K562 (cell line): ENCODE results near the gene GCSH. TPM values are rescaled to one million over a fixed set of nuclear protein-coding genes. Genes with fewer than 3 reads are reported as not detected.
A peak's percentile ranks its signal among the peaks of the same experiment; 100 is the strongest.

ENCODE experiments used
- ARHGAP35 ChIP-seq: fragments of 450-650 bp; IDR thresholded peaks from 2 replicates; pipeline ENCODE4 v1.6.1; 2018; ENCODE audit not compliant: partially characterized antibody
- DACH1 ChIP-seq: fragments of 450-650 bp; IDR thresholded peaks from 2 replicates; pipeline ENCODE4 v1.6.1; 2018; ENCODE audit not compliant: partially characterized antibody
- EGR1 ChIP-seq: fragments of 450-650 bp; conservative IDR thresholded peaks from 2 replicates; pipeline ENCODE4 v1.6.1; 2017; ENCODE audit warnings: mild to moderate bottlenecking
- EHMT2 ChIP-seq: fragments of 450-650 bp; IDR thresholded peaks from 2 replicates; pipeline ENCODE4 v1.6.1; 2018; ENCODE audit warnings: antibody characterized with exemption
- FOXM1 ChIP-seq, 2 experiments: fragments of 450-650 bp in 1 of 2; sonication (generic) in 1 of 2; formaldehyde crosslinking in 1 of 2; IDR thresholded peaks; 2 replicates each; pipeline versions ENCODE4 v1.6.1 to v1.9.0; 2017 to 2022; ENCODE audit warnings: low read depth in 2 of 2, mild to moderate bottlenecking in 2 of 2, missing genetic modification reagents in 1 of 2, moderate library complexity in 1 of 2
- FOXP1 ChIP-seq: sonication (generic); formaldehyde crosslinking; IDR thresholded peaks from 2 replicates; pipeline ENCODE4 v1.8.0; 2022; ENCODE audit warnings: mild to moderate bottlenecking, missing genetic modification reagents
- GATA2 ChIP-seq: sonication (generic); formaldehyde crosslinking; IDR thresholded peaks from 2 replicates; pipeline ENCODE4 v1.4.0; 2020; ENCODE audit warnings: mild to moderate bottlenecking, missing genetic modification reagents
- HMG20B ChIP-seq: fragments of 250-450 bp; sonication (Bioruptor Pico); IDR thresholded peaks from 2 replicates; pipeline ENCODE4 v1.5.0; 2021; ENCODE audit warnings: mild to moderate bottlenecking
- KAT7 ChIP-seq: sonication (generic); formaldehyde crosslinking; IDR thresholded peaks from 2 replicates; pipeline ENCODE4 v1.8.0; 2022; ENCODE audit warnings: missing genetic modification reagents, mild to moderate bottlenecking, borderline replicate concordance
- MAFG ChIP-seq: fragments of 450-650 bp; conservative IDR thresholded peaks from 2 replicates; pipeline ENCODE4 v1.6.1; 2016; ENCODE audit warnings: missing genetic modification characterization, missing compliant biosample characterization
- MYNN ChIP-seq, 2 experiments: sonication (generic); formaldehyde crosslinking in 1 of 2; IDR thresholded peaks; 2 replicates each; pipeline versions ENCODE4 v1.5.0 to v1.6.1; 2016 to 2020; ENCODE audit warnings: antibody characterized with exemption in 1 of 2, missing genetic modification reagents in 1 of 2
- NR1H2 ChIP-seq: sonication (generic); formaldehyde crosslinking; IDR thresholded peaks from 2 replicates; pipeline ENCODE4 v1.4.0; 2020; ENCODE audit warnings: mild to moderate bottlenecking, missing genetic modification reagents
- PCBP2 ChIP-seq: fragments of 200-400 bp; formaldehyde crosslinking; IDR thresholded peaks from 2 replicates; pipeline ENCODE4 v1.6.1; 2018; ENCODE audit warnings: low read length, low read depth, mild to moderate bottlenecking, moderate library complexity; ENCODE audit not compliant: poor library complexity, severe bottlenecking
- PPARD ChIP-seq: fragments of 250-450 bp; sonication (Bioruptor Pico); IDR thresholded peaks from 2 replicates; pipeline ENCODE4 v1.8.0; 2022; ENCODE audit warnings: inconsistent platforms, mild to moderate bottlenecking, moderate library complexity
- RB1 ChIP-seq: fragments of 450-650 bp; IDR thresholded peaks from 2 replicates; pipeline ENCODE4 v1.6.1; 2017; ENCODE audit warnings: low read depth, mild to moderate bottlenecking
- RBM34 ChIP-seq: fragments of 200-400 bp; formaldehyde crosslinking; IDR thresholded peaks from 2 replicates; pipeline ENCODE4 v1.6.1; 2018; ENCODE audit warnings: low read length, borderline replicate concordance; ENCODE audit not compliant: insufficient read depth
- RFX5 ChIP-seq: IDR thresholded peaks from 2 replicates; pipeline ENCODE4 v1.6.1; 2011; ENCODE audit warnings: low read depth, mild to moderate bottlenecking, improper control_type of control experiment, low read length
- SIRT6 ChIP-seq: IDR thresholded peaks from one replicate; pipeline ENCODE4 v1.6.1; 2012; ENCODE audit warnings: low read depth, mild to moderate bottlenecking, control low read depth, inconsistent platforms, low read length, moderate library complexity
- SMARCA4 ChIP-seq: fragments of 450-650 bp; IDR thresholded peaks from 2 replicates; pipeline ENCODE4 v1.6.1; 2016
- SPI1 ChIP-seq: IDR thresholded peaks from 2 replicates; pipeline ENCODE4 v1.6.1; 2011; ENCODE audit warnings: low read depth, low read length, control low read depth, borderline replicate concordance
- SRSF3 ChIP-seq: fragments of 200-400 bp; formaldehyde crosslinking; IDR thresholded peaks from 2 replicates; pipeline ENCODE4 v1.6.1; 2016; ENCODE audit warnings: mild to moderate bottlenecking, low read length, moderate library complexity; ENCODE audit not compliant: insufficient read depth
- ZNF146 ChIP-seq: IDR thresholded peaks from one replicate; pipeline ENCODE4 v1.6.1; 2018; ENCODE audit warnings: missing compliant biosample characterization; ENCODE audit not compliant: unreplicated experiment
- ZNF717 ChIP-seq: fragments of 250-450 bp; sonication (Bioruptor Pico); IDR thresholded peaks from 2 replicates; pipeline ENCODE4 v1.5.0; 2021
- polyA plus RNA-seq, 8 experiments: library from polyadenylated mRNA; depleted of rRNA in 4 of 8; stranded (reverse) in 5 of 8; unstranded in 3 of 8; fragments of >200 nt; fragmentation: Nextera tagmentation in 2 of 8; fragmentation: Illumina TruSeq in 1 of 8; extraction: Ambion mirVana in 2 of 8; extraction: Trizol in 1 of 8; gene quantifications; 2 replicates each; pipeline versions ENCODE4 v1.2.1 to v1.2.3, GENCODE V29; 2011 to 2014; ENCODE audit warnings: inconsistent platforms in 1 of 8, missing spikeins in 1 of 8
- total RNA-seq, 7 experiments: library from RNA; depleted of rRNA in 6 of 7; stranded (reverse); fragments of >200 nt in 6 of 7; fragmentation: Illumina TruSeq in 2 of 7; extraction: Trizol in 2 of 7; gene quantifications; 2 replicates each; pipeline versions ENCODE4 v1.2.1 to v1.2.3, GENCODE V29; 2011 to 2021; ENCODE audit warnings: low replicate concordance in 1 of 7
- TF ChIP-seq, protein P1 (sequence below): fragments of 450-650 bp; conservative IDR thresholded peaks from 2 replicates; pipeline ENCODE4 v1.6.1; 2016; ENCODE audit warnings: missing genetic modification characterization, low read depth, mild to moderate bottlenecking, control low read depth, missing compliant biosample characterization
- TF ChIP-seq, protein P2 (sequence below): fragments of 450-650 bp; IDR thresholded peaks from 2 replicates; pipeline ENCODE4 v1.6.1; 2016; ENCODE audit warnings: antibody characterized with exemption
- TF ChIP-seq, protein P3 (sequence below): sonication (generic); formaldehyde crosslinking; IDR thresholded peaks from 2 replicates; pipeline ENCODE4 v1.8.0; 2022; ENCODE audit warnings: missing genetic modification reagents, mild to moderate bottlenecking, moderate library complexity, borderline replicate concordance

The GCSH gene
- total and polyA plus RNA-seq, 9 of the 15 experiments (the other 6 are each of a cell fraction or from before 2014, with no cell fraction given), result 35.0 to 121 (median 89.0) TPM

DNA sequence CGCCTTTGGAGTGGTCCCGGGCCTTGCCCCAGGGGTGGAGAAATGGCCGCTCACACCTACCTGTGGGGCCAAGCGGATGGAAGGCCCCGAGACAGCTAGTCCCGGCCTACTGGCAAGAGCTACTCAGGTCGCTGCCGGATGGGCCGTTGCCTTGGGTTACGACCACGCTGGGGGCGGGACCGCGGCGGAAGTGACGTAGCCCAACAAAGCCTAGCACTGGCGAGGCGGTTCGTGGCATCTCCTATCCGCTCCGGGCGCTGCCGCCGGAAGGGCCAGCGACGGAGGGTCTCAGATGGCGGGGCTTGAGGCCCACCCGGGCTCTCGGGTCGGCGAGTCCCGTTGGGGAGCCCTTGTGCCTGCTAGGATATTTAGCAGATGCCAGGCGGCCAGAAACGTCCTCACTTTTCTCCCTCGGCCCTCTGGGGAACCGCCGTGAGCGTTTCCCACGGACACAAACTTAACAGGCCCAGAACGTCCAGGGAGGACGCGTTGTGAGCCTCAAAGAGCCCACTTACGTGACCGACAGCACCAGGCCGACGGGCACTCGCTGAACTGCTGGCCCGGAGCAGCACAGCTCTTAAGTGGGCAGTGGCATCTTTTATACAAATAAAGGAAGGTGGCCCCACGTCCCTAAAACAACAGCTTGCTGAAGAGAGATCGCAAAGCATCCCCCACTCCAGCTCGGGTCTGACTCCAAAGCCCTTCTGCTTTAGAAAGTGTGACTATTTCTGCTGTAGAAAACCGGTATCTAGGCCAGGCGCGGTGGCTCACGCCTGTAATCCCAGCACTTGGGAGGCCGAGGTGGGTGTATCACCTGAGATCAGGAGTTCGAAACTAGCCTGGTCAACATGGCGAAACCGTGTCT lies 18.9 kb downstream of the GCSH start, which contains the start of gene C16orf46 (continued):
- TF ChIP-seq MYNN (IDR thresholded peaks at IDR 0.05), result no peak
- no peak for TF ChIP-seq MYNN (CRISPR knock-in tag; IDR thresholded peaks at IDR 0.05)
- TF ChIP-seq, protein P1, sequence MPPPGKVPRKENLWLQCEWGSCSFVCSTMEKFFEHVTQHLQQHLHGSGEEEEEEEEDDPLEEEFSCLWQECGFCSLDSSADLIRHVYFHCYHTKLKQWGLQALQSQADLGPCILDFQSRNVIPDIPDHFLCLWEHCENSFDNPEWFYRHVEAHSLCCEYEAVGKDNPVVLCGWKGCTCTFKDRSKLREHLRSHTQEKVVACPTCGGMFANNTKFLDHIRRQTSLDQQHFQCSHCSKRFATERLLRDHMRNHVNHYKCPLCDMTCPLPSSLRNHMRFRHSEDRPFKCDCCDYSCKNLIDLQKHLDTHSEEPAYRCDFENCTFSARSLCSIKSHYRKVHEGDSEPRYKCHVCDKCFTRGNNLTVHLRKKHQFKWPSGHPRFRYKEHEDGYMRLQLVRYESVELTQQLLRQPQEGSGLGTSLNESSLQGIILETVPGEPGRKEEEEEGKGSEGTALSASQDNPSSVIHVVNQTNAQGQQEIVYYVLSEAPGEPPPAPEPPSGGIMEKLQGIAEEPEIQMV (tag), result no peak
- TF ChIP-seq GATA2 (CRISPR knock-in tag), result no peak
- no peak for TF ChIP-seq SMARCA4
- no peak for TF ChIP-seq RBM34
- no peak for TF ChIP-seq SIRT6
- 0 out of 2 replicates have a peak, but pooled peaks have one; percentile 34 for TF ChIP-seq HMG20B (CRISPR knock-in tag)
- TF ChIP-seq KAT7 (CRISPR knock-in tag), result no peak; the same call in 1 of the 2 replicates
- no peak for TF ChIP-seq MAFG (tag)
- TF ChIP-seq EGR1, result peak; percentile 65
- peak; percentile 76 for TF ChIP-seq FOXP1
- no peak for TF ChIP-seq DACH1
- TF ChIP-seq ZNF717 (CRISPR knock-in tag), result no peak
- TF ChIP-seq, protein P2, sequence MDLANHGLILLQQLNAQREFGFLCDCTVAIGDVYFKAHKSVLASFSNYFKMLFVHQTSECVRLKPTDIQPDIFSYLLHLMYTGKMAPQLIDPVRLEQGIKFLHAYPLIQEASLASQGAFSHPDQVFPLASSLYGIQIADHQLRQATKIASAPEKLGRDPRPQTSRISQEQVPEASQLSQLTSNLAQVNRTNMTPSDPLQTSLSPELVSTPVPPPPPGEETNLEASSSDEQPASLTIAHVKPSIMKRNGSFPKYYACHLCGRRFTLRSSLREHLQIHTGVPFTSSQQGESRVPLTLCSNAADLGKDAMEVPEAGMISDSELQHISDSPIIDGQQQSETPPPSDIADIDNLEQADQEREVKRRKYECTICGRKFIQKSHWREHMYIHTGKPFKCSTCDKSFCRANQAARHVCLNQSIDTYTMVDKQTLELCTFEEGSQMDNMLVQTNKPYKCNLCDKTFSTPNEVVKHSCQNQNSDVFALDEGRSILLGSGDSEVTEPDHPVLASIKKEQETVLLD, result no peak
- TF ChIP-seq PPARD (CRISPR knock-in tag), result no peak
- TF ChIP-seq SPI1, result no peak
- TF ChIP-seq, protein P3, sequence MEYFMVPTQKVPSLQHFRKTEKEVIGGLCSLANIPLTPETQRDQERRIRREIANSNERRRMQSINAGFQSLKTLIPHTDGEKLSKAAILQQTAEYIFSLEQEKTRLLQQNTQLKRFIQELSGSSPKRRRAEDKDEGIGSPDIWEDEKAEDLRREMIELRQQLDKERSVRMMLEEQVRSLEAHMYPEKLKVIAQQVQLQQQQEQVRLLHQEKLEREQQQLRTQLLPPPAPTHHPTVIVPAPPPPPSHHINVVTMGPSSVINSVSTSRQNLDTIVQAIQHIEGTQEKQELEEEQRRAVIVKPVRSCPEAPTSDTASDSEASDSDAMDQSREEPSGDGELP (CRISPR knock-in tag), result peak; percentile 85
- TF ChIP-seq PCBP2, result no peak
- TF ChIP-seq ZNF146 (CRISPR knock-in tag), result no peak
- TF ChIP-seq RB1, result peak; percentile 72
- TF ChIP-seq SRSF3, result no peak
- TF ChIP-seq NR1H2 (CRISPR knock-in tag), result no peak; the same call in 1 of the 2 replicates
- no peak for TF ChIP-seq ARHGAP35
- no peak for TF ChIP-seq RFX5
- TF ChIP-seq FOXM1 (IDR thresholded peaks at IDR 0.05; ENCODE audit: low read depth), result no peak
- TF ChIP-seq FOXM1 (CRISPR knock-in tag; IDR thresholded peaks at IDR 0.05; ENCODE audit: low read depth), result no peak
- no peak for TF ChIP-seq EHMT2
